HG03135 (cell line): ENCODE data around the gene DPP6.

Experiments used
- ATAC-seq: cut with Tn5 transposase; IDR thresholded peaks from one replicate; pipeline ENCODE4 v1.9.1; 2021; ENCODE audit warnings: mild to moderate bottlenecking, moderate library complexity; ENCODE audit not compliant: unreplicated experiment

The DPP6 gene

DNA sequence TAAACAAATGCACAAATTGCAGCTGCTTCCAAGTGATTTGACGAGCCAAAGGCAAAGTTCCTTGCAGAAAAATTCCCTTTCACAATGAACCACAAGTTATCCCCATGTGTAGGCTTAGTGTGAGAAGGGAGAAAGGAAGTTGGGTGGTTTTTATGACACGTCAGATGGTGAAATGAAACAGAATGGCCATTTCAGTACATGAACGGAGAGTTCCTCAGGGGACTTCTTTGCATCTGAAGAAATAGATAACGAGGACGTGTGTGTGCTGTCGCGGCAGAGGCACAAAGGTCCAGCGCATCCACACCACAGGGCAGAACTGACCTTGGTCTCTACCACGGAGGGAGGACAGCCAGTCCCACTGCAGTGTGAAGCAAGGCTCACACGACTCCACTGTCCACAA is 814.9 kb downstream of the DPP6 start:
- no peak for ATAC-seq

DNA sequence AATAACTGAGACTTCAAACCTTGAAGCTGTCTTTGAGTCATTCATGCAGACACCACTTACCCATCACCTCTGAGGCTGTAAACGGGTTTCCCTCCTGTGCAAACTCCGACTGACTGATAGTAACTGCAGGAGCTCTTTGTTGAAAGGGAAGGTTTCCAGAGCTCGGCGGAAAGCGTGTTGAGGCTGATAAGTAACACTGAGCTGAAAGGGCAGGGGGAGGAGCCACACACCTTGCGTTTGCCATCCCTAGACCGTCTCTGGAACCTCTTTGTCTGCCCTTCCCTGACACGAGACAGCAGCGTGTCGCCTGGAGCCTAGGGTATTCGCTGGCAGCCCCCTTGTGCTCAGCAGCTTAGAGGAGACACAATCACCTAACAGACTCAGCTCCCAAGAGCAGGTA is 816.7 kb downstream of the DPP6 start:
- no peak for ATAC-seq

DNA sequence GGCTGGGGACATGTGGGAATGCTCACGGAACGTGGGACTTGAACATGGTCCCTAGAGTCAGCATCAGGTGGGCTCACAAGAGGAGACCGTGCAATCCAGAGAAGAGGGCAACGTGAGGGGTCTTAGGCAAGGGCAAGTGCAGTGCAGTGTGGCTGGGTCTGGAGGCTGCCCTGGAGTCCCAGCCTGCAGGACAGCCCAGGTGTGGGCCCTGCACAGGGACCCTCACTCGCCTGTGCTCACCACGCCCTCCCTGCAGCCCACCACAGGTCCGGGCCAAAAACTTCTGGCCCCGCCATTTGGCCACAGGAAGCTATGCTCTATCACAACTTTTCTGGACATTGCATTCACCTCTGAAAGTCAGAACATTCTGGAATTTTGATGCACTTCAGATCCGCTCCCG is 817.2 kb downstream of the DPP6 start:
- ATAC-seq: no peak

DNA sequence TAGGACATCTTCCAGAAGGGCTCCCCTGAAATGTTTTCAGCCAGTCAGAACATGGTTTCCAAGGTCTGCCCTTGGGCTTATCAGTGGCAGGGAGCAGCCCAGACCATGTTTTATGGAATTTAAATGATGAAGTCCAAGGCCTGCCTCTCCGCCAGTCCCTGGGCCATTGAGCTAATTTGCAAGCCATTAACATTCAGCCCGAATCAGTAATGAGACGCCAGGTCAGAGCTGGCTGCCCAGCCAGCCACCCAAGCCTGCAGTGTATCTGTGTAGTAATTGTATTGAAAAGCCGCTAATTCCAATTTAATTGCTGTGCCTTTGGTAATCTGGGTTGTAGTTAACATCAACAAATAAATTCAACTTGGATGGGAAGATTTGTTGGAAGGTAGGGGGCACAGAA is 819.3 kb downstream of the DPP6 start:
- no peak for ATAC-seq

DNA sequence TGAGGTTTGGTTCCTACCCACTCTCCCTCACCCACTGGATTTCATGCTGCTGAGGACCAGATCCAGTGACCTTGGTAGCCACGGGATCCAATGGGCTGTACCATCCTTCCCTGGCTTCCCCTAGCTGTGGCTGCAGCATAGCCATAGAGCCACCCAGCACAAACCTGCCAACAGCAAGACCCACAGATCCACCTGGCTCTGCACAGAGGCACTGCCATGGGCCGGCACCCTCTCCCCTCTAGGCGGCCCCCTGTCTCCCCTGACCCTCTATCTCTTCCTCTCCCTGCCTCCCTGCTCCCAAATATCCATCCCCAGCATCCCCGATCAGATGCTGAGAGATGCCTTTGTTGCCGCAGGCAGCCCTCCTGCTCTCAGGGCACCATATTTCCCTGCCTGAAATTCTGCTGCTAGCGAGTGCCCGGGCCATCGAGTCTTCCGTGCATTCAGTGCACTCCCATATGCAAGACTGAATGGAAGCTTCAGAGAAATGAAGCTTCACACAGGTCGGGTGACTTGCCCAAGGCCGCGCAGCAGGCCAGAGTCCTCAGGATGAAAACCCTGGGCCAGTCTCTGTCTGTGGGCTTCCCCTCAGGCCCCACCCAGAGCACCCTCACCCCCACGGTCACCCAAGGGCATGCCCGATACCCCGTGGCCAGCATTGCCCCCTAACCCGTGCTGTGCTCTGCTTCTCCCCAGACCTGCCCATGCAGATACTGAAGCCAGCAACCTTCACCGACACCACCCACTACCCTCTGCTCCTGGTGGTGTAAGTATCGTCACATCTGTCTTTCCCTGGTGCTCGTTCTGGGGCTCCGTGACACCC is 819.9 kb downstream of the DPP6 start:
- no peak for ATAC-seq

DNA sequence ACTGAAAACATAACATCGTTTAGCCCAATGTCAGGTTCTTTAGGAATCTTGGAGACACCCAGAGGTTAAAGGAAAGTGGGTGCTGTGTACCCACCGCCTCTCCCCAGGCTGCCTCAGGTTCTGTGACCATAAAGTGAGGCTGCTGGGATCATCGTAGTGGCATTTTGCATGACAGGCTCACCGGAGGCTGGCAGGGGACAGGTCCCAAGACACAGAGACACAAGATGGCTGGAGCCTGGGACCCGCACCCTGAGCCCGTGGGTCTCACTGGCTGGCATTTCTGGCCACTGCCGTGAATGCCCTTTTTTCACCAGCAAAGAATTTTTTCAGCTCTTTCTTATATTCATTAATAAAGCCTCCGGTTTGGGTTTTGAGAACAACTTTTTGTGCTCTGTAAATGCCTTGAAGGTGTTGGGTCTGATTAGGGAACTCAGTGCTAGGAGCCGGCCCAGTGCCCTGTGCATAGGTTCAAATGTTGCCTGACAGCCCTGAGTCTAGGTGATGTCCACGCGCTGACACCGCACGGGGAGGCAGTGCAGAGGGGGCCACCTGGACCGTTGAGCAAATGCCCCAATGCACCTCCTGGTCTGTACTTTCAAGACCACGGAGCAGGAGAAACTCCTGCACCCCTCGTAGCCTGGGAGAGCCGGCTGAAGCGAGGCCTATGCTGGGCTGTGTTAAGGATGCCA is 820.8 kb downstream of the DPP6 start:
- ATAC-seq: no peak

DNA sequence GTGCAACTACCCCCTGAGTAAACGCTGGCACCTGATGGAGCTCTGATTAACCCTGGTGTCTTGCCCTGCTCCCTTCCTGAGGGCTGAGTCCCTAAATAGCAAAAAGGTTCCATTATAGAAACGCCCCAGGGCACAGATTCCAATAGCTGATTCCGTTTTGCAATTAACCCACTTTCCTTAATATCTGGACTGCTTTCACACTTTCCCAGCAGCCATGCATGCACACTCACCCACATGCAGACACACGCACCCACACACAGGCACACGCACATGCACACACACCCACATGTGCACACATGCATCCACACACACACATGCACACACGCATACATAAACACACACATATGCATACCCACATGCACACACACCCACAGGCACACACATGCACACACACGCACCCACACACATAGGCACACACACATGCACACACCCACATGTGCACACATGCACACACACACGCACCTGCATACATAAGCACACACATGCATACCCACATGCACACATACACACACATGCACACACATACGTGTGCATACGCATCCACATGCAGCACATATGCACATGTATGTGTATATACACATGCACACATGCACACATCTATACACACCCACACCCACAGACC is 821.4 kb downstream of the DPP6 start:
- no peak for ATAC-seq

DNA sequence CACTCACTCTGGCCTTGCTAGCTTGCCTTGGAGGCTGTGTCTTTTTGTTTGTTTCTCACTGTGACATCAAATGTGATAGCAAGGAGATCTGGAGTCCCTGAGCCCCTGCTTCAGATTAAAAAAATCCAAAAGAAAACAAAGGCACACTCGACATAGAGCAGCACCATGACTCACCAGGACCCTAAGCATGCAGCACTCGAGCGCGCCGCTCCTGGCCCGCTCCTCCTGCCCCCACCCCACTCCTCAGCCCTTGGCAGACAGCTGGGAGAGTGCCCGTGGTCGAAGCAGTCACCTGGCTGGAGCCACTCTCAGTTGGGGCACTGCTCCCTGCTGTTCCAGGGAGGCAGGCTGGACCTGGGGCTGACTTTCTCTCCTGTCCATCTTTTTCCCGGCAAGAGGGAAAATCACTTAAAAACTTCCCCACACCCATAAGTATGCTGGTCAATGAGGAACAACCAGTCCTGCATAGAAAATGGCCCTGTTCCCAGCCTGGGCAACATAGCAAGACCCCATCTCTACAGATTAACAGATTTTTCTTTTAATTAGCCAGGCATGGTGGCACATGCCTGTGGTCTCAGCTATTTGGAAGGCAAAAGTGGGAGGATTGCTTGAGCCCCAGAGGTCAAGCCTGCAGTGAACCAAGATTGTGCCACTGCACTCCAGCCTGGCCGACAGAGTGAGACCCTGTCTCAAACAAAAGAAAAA is 822.4 kb downstream of the DPP6 start:
- ATAC-seq: no peak

DNA sequence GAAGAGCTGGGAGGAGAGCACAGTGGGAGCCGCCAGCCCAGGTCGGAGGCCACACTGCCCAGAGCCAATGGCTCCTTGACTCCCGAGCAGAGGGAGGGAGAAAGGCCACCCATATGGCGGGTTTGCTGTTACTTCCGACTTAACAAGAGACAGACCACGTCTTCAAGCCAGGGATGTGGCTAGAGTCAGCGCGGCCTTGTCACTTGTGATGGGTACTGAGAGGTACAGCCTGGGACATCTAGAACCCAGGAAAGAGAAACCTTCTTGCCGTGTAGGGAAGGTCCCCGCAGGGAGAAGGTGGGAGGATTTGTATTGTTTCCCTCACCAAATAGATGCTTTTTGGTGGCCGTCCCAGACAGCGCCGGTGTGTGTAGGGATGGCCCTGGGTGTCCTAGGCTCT is 823.1 kb downstream of the DPP6 start:
- no peak for ATAC-seq

DNA sequence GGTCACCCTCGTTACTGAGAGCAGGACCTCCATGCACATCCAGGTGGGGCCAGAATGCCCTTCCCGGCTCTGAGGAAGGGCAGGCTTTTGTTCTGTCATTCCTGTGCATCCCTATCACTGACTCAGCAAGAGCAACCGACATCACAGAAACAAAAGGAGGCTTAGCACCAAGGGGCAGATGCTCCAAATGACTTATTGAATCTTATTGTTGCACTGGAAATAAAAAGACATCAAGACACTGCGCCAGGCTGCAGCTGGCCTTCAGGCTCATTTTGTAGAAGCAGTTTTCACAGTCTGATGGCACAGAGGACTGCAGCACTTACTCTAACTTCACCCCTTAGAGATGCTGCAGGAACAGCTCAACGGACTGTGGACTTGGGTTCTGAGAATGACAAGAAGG is 824.3 kb downstream of the DPP6 start:
- ATAC-seq: no peak

DNA sequence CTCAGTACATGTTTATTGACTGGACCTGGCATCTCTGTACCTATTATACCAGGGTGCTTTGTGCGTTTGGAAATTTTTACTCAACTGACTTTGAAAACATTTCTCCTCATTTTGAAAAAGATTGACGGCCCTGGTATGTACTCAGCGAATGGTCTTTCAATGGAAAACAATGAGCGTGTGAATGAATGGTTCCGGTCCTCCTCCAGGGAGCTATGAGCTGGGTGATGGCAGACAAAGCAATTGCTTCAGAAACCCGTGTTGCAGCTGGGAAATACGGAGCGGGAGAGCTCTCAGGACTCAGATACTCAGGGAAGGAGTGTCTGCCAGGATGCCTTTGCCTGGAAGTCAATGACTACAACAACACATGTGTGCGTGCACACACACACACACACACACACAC is 824.8 kb downstream of the DPP6 start:
- ATAC-seq: no peak

DNA sequence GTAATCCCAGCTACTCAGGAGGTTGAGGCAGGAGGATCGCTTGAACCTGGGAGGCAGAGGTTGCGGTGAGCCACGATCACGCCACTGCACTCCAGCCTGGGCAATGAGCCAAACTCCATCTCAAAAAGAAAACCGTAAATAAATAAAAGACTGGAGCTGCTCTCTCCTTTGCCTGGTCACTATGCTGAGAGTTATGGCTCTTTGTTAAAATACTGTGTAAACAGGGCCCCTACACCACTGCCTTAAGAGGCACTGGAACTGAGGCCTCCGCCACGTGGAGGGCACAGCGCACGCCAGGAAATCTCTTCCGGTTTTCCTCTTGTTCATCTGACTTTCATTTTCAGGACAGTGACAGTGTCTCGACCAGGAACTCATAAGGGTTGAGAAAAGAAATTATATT is 827.4 kb downstream of the DPP6 start:
- ATAC-seq: no peak

DNA sequence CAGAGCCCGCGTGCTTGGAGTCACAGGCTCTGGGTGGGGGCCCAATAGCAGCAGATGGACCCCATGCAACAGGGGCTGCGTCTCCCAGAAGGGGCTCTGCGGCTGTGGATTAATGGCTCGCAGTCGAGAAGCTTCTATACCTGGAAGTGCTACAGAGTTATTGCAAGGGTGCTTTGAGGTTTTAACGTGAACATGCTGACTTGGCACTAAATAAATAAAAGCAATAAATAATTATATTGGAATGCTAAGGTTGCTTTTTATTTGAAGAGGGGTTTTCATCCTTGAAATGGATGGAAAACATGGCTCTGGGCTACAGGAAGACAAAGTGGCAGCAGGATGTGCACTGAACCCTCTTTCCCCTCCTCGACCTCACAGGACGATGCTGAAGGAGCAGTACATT is 828.3 kb downstream of the DPP6 start:
- no peak for ATAC-seq

DNA sequence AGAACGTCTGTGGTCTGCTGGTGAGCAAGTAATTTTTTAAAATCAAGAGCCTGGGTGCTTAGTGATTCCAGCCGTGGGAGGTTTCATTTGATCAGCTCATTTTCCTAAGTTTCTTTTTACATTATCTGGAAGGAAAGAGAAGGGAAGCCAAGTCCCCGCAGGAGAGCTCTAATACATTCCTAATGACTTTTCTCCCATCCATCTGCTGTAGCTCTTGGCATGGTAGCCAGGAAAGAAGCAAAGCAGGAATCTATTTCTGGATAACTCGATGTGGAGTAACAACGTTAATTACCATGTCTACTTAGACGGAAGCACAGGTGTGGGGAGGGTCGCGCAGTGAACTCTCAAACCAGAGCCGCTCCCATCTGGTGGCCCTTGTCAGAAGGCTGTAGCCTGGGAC is 828.8 kb downstream of the DPP6 start:
- no peak for ATAC-seq

DNA sequence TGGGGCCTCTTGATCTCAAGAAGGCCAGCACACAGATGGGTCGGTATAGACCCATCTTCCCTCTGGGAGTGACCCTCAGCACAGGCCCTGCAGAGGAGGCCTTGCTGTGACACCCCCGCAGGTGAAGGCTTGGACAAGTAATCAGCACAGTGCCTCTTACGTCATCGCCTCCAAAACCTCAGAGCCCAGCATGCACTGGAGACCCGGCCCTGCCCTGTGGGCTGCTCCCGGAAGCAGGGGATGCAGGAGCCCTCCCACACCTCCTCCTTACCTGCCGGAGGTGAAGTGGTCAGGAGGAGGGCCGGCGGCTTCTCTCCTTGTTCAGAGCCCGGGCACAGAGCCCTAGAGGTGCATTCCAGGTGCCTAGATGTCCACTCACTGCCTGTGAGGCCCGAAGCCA is 829.3 kb downstream of the DPP6 start:
- no peak for ATAC-seq

DNA sequence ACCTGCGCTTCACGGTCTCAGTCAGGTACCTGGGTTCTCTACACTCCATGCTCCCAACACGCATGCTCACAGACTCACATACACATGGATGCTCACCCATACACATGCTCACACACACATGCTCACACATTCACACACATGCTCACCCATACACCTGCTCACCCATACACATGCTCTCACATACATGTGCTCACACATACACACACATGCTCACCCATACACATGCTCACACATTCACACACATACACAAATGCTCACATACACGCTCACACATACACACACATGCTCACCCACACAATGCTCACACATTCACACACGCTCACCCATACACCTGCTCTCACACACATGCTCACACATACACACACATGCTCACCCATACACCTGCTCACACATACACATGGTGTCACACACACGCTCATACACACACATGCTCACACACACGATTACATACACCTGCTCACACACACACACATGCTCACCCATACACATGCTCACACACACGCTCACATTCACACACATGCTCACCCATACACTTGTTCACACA is 830.8 kb downstream of the DPP6 start:
- no peak for ATAC-seq

DNA sequence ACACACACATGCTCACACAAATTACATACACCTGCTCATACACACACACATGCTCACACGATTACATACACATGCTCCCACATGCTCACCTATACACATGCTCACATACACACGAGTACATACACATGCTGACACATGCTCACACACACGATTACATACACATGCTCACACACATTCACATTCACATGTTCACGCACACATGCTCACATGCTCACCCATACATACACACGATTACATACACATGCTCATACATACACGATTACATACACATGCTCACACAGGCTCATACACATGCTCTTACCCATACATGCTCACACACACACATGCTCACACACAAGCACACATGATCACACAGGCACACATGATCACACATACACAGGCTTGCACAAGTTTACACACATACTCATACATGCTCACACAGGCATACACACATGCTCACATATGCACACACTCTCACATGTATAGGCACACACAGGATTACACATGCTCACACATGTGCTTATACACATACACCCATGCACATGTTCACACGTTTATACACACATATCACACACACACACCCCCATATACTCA is 832.2 kb downstream of the DPP6 start:
- ATAC-seq: no peak

DNA sequence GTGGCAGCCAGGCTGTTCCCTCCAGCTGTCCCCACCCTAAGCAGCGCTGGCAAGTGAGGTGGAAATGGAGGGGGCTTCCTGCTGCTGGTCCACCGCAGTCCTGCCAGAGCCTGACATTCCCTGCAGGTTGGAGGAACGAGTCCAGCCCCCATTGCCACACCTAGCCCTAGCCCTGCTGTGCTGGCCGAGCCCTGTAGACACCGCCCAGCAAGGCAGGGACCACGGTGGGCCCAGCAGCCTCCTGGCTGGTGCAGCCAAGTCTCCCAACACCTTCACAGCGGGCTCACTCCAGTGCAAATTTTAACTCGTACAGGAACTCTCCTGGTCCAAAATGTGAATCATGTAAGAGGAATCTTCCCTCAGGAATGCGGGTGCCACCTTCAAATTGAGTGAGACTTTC is 834.4 kb downstream of the DPP6 start:
- ATAC-seq: no peak

DNA sequence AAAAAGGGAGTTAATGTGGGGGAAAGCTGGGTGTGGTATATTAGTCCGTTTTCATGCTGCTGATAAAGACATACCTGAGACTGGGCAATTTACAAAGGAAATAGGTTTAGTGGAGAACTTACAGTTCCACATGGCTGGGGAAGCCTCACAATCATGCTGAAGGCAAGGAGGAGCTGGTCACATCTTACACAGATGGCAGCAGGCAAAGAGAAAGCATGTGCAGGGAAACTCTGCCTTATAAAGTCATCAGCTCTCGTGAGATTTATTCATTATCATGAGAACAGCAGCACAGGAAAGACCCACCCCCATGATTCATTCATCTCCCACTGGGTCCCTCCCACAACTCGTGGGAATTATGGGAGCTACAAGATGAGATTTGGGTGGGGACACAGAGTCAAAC is 836.5 kb downstream of the DPP6 start:
- ATAC-seq: no peak

DNA sequence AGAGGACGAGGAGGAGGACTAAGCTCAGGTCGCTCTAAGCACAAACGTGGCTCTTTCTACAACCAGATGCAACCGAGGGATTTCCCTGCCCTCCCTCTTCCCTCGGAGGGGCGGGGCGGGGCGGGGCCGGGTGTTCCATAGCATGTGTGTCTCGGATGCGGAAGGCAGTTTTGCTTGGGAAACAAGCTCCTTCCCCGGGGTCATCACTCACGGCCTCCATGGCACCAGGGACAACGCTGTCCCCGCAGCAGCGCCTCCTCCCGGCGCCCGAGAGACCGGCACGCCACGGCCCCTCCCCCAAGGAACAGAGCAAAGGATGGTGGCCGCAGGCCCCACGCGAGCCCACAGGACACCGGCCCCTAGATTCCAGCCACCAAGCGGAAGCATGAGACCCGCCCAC is 840.3 kb downstream of the DPP6 start:
- ATAC-seq: no peak

DNA sequence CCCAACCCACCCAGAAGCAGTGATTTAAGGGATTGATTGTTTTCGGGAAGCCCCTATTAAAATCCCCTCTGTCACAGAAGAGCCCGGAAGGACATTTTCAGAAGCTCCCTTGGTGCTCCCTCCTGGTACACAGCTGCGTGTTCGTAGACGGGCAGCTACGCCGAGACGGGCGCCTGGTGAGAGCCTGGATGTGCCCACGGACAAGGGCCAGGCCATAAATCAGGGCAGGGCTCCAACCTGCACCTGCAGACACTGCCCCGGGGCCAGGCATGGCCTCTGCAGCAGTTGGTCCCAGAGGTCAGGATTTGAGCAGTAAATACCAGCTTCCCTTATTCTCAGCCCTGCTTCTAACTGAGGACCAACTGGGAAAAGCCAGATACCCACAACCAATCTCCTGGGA is 843.9 kb downstream of the DPP6 start:
- no peak for ATAC-seq
